ENCODE results near the gene NOTO. TPM values are rescaled to one million over a fixed set of nuclear protein-coding genes. Genes with fewer than 3 reads are reported as not detected.
"Not testable (repeated sequence)": the region's sequence is repeated elsewhere in the genome, so short reads cannot be mapped to it uniquely, and the experiment has no call there.

Gene NOTO, protein sequence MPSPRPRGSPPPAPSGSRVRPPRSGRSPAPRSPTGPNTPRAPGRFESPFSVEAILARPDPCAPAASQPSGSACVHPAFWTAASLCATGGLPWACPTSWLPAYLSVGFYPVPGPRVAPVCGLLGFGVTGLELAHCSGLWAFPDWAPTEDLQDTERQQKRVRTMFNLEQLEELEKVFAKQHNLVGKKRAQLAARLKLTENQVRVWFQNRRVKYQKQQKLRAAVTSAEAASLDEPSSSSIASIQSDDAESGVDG
- not detected in 2 replicates for total RNA-seq

DNA sequence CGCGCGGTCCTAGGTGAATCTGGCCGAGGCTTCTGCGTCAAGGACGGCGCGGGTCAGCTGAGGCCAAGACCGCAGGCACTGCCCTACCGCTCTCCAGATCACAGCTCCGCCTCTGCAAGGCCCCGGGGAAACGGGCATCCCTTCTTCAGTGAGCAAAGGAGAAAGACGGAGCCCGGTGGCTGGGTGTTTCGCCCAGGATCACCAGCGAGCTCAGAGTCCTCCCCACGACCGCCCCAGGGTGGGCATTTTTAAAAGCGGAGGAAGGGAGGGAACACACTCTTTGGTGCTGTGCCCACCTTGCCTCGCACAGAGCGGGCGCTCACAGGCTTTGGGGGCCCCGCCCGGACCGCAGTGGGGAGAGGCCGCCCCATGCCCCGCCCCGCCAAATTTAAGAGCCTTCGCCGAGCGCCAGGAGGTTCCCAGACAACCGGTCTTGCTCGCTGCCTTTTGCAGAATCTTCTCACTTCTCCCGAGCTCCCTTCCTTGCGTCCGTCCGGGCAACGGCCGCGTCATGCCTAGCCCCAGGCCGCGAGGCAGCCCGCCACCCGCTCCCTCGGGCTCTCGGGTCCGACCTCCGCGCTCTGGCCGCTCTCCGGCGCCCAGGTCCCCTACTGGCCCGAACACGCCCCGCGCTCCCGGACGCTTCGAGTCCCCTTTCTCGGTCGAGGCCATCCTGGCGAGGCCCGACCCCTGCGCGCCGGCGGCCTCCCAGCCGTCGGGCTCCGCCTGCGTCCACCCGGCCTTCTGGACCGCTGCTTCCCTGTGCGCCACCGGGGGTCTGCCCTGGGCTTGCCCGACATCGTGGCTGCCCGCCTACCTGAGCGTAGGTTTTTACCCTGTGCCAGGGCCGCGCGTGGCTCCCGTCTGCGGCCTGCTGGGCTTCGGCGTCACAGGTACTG, at the start of gene NOTO:
TSS of gene NOTO (plus strand) at position 419 of the 899 bp plus-strand sequence. CDS start at position 512, 93 bp downstream.
- DNase-seq (ENCODE audit: low read depth in 2 of 2): no peak

DNA sequence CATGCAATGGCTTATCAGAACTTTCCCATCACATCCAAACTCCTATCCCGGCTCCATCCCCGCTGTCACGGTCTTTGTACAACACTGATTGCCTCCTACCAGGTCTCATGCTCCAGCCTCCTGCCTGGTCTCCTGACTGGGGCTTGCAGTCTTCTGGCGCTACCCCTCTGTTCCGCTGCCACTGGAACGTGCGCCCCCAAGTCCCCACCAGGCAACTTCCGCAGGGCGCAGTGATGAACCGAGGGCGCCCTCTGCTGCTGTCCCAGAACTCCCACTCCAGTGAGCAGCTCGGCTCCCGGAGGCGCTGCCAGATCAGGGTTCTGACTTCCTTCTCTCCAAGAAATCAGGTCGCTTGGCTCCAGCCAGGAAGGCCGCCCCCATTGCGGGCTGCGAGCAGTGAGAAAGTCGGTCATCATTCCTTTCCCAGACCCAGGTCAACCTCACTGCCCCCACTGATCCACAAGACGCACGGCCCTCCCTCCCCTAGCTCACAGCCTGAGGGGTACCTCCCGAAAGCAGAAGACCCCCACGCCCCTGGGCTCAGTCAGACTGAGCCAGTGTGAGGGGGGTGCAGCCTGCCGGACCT, 45.7 kb upstream of the NOTO start:
- DNase-seq (ENCODE audit: low read depth in 2 of 2): peak; percentile 74 to 76

DNA sequence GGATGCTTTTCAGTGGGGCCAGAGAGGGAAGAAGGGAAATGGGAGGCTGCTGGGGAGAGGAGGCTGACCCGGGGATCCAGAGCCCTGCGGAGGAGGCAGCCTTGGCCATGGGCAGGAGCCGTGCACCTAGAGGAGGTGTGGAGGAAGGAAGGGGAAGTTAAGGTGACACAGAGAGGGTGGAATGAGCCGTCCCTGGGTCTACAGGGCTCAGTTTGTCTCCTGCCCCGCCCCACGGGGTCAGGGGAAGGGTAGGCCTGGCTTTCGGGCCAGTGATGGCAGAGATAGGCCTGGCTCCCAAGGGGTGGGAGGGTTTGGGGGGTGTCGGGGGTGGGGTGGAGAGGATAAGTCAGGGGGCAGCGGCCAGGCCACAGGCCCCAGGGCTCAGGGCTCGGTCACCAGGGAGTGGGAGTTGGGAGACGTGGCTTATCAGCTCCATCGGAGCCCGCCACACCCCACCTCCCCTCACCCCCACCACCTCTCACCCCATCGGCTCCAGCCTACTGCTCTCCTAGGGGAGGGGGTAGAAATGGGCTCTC, 39.5 kb upstream of the NOTO start:
- DNase-seq (ENCODE audit: low read depth in 2 of 2): no peak

DNA sequence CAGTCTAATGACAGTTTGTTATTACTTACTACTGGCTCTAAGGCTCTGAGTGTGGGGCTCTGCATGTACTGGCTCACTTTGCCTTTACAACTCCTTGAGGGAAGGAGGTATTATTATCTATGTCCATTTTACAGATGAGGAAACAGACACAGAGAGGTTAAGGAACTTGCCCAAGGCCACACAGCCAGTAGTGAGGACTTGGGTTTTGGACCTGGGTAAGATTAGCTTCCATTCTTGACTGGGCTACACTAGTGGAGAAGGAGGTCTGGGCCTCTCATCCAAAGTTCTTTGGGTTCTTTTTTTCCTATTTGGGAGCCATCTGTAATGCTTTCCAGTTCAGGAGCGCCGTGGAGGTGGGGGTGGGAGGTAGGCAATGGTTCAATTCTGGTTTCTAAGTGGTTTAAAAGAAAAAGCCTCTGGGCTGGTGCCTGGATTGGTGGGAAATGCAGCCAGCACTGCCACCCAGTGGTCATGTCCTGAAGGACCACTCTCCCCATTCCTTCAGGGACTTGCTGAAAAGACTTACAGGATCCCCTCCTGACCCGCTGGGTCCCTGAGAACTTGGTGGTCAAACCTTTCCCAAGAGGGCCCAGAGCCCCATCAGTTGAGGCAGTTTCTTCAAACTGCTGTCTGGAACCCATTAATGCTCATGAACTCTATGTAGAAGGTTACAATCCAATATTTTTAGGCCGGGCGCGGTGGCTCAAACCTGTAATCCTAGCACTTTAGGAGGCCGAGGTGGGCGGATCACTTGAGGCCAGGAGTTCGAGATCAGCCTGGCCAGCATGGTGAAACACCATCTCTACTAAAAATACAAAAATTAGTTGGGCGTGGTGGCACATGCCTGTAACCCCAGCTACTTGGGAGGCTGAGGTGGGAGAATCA, 38.6 kb upstream of the NOTO start:
- DNase-seq (ENCODE audit: low read depth in 2 of 2): peak; percentile 79 to 81

DNA sequence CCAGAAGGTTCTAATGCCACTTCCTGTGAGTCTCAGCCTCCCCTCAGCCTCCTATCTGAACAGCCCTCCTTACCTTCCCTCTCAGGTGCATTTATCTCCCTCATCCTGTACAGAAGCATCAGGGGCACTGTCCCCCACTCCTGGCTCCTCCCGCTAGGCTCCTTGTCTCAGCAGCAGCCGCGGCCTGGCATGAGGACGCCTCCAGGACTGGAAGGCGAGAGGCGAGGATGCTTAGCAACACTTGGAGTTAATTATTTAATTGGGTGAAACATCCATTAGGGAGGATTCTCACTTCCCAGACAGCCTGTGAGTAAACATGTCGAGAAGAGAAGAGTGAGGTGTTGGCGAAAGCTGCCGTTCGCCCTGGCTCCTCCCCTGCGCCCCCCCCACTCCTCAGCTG, 36.4 kb upstream of the NOTO start:
- not testable (repeated sequence) for DNase-seq (ENCODE audit: low read depth in 2 of 2)

DNA sequence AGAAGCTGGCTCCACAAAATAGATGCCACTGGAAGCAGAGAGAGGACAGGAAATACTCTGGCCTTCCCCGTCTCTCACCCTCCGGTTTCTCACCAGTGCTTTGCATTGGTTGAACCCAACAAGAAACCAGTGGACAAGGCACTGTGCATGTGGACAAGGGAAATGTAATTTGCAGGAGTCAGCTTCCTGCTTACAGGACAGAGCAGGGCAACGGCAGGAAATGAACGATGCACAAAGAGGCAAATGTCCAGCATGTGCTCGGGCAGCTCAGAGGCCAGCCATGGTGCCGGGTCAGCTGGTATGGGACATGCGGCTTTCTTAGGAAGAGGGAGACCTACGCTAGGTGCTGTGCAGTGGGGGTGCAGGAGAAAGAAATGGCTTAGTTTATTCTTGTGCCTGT, 35.6 kb upstream of the NOTO start:
- DNase-seq (ENCODE audit: low read depth in 2 of 2): not testable (repeated sequence)

DNA sequence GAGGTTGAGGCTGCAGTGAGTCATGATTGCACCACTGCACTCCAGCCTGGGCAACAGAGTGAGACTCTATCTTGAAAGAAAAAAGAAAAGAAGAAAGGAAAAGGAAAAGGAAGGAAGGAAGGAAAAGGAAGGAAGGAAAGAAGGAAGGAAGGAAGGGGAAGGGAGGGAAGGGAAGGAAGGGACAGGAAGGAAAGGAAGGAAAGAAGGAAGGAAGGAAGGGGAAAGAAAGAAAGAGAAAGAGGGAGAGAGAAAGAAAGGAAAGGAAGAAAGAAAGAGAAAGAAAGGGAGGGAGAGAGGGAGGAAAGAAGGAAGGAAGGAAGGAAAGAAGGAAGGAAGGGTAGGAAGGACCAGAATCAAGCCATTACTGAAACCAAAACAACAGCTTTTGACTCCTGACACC, 34.0 kb upstream of the NOTO start:
- not testable (repeated sequence) for DNase-seq (ENCODE audit: low read depth in 2 of 2)

DNA sequence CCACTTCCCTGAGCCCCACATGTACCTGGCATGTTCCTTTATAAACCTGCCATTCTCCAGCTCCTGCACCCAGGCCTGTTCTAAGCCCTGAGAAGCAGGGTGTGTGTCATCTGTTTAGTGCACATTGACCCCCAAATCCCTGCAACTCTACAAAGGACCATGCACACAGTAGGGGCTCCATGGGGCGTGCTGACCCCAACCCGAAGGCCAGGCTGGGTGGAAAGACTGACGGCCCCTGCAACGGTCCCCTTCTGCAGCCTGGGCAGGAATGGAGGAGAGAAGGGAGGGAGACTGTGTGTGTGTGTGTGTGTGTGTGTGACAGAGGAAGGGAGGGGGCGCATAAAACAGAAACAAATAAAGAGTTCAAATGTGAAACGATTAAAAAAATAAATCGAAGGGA, 32.0 kb upstream of the NOTO start:
- DNase-seq (ENCODE audit: low read depth in 2 of 2): not testable (repeated sequence)

DNA sequence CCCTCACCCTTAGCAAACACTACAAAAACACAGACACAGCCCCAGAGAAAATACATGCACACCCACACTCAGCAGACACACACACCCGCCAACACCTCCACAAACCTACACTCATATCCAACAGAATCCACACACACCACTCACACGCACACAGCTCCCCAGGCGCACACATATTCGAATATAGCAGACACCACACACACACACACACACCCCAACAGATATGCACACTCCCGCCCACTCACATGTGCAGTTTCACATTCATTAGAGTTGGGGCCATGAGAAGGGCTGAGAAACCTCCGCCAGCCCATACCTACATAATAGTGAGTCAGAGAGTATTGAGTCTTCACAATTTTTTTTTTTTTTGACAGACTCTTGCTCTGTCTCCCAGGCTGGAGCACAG, 29.4 kb upstream of the NOTO start:
- no peak for DNase-seq (ENCODE audit: low read depth in 2 of 2)

DNA sequence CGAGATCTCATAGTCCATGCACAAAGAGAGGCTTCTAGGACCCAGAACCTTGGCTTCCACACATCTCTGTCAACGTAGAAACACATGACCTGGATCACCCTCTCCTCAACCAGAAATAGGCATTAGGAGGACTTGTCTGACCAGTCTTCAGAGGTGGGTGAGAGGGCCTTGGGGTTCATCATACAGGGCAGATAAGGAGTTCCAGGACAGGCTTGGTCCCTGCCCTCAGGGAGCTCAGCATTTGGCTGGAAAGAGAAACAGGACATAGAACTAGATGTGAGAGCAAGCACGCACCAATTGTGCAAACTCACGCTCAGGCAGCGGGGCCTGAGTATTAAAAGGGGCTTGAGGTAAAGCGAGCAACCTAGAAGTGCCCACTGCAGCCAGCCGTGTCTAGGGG, 28.6 kb upstream of the NOTO start:
- no peak for DNase-seq (ENCODE audit: low read depth in 2 of 2)

DNA sequence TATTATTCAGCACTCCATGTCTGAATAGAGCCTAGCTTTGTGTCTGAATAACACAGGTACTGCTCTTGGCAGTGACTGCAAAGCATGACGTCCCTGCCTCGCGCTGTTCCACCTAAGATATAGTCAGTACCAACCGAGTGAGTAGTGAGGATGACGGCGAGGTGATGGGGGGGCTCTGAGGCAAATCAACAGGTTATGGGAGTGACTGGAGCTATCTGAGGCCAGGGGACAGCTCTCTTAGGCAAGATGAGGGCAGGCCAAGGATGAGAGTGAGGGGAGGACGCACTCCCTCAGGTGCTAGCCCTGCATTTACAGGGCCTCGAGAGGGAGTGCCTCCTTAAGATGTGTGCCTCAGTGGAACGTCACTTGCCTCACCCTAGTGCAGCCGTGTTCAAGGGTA, 28.1 kb upstream of the NOTO start:
- DNase-seq (ENCODE audit: low read depth in 2 of 2): no peak

DNA sequence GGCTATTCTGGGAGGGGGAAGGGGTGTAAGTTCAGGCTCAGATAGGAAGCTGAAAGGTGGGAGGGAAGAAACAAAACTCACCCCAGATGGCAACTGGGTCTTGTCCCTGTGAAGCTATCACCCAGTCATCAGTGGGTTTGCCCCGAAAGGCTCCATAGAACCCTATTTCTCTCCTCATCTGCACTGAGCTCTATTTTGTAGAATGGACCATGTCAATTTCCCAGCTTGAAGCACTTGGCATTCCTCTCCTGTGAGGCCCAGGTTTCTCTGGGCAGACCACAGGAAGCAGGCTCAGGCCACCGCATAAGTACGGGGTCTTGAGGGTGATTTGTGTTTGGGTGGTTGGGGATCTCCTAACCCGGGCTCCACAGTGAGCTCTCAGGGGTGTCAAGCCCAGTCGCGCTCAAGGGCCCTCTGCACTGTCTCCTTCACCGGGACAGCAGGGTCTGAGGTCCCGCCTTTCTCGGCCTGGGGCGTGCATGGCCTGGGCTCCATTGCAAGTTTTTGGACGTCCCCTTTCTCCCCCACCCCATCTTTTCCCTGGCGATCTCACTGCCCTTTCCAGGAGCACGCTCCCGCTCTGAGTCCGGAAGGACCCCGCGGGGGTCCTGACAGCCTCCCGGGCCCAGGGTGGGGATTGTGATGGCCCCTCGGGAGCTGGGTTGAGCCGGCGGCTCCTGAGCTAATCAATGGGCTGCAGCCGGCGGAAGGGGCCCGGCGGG, 27.3 kb upstream of the NOTO start:
- no peak for DNase-seq (ENCODE audit: low read depth in 2 of 2)

DNA sequence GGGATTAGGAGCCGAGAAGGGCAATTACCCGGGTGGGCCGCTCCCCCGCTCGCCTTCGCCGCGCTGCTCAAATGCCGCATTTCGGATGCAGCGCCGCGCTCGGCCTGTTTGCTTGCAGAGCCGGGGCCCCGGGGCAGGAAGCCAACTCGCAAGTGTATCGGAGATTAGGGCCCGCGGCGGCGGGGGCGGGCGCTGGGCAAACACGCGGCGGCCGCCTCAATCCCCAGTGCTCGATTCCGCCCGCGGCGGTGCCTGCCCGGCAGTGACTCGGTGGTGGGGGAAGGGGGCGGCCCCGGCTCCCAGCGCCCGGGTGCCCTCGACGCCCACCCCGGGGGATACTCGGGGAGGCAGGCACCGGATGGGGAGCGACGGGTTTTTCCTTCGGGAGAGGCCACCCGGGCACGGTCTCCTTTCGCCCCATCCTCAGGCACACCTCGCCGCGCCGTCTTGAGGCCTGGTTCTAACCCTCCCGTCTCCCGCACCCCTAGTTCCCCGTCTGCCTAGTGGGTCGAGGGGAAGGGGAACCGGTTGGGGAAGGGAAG, 26.6 kb upstream of the NOTO start:
- peak; percentile 69 to 70 for DNase-seq (ENCODE audit: low read depth in 2 of 2)

DNA sequence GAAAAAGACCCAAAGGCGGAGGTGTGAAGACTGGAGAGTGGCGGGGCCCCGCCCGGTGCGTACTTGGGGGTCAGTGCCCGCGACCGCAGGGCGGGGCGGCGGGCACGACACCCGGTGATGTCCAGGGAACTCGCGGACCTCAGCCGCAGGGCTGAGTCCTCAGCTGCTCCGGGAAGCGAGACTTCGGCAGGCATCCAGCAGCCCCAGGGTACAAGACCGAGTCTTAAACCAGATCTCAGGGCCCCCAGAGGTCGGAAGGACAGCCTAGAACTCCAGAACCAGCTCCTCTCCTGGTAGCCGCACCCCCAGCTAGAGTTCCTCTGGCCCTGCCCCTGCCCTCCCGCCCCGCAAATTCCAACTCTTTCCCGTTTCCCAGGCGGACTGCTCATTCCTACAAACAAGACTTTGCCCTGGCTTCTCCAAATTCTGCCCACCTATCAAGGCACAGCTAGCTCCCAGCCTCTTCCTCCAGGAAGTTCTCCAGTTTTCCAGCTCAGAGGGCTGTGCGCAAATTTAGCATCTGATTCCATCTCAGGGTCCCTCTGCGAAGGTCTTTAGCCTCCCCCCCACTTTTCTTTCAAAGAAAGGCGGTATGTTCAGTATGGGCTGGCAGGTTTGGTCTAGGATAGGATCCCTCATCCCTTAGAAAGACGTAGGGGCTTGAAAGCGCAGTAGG, 26.0 kb upstream of the NOTO start:
- DNase-seq (ENCODE audit: low read depth in 2 of 2): peak in 1 of 2 donors; percentile 21

DNA sequence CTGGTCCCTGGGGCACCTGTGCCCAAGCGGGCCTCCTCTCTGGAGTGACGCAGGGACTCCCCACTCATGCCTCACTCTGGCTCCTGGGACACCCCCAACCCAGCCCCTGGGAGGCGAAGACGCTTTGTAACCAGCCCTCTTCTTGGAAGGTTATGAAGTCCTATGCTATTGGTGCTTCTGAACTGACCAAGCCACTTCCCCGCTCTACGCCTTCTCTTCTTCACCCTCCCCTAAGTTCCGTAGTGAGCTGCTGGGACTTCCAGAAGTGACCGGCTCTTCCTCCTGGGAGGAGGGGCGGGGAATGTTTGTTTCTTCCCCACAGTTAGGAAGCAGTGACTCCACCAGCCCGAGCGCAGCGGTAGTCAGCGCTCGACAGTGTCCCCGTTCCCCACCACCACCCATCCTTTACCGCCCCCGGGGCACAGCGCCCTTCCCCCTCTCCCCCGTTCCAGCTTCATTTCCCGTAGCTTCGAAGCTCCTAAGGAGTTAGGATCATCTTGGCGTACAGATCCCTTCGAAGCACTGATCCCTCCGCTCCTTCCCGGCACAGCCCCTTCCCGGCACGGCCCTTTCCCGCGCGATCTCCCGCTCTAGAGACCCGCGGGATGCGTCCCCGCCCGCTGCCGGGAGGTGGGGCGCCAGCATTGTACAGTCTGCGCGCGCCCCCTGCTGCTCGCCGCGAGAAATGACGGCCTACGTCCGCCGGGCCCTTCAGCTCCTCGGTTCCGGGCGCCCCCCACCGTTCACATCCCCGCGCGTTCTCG, 25.3 kb upstream of the NOTO start:
- peak; percentile 88 to 90 for DNase-seq (ENCODE audit: low read depth in 2 of 2)

DNA sequence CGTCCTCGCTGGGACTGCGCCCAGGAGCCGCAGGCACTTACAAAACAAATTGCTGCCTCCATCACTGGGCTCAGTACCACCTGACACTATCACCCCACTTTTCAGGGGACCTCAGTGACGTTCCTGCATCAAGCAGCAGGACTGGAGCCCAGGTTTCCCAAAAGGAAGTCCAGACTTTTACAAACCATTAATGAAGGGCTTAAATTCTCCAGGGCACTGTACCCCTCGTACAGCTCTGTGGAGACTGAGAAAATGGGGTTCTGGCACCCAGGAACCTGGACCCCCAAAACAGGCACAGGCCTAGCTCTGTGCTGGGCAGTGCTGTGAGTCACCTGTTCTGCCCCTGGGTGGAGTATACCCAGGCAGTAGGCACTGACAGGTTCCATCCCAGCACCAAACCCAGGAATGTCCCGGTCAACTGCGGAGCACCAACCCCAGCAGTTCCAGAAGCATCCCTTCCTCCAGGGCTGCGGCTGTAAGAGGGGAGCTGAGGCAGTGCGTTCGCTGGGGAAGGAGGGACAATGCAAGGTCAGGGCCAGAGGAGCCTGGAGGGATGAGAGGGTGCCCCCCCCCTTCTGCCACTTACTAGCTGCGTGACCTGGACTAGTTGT, 24.6 kb upstream of the NOTO start:
- DNase-seq (ENCODE audit: low read depth in 2 of 2): no peak

DNA sequence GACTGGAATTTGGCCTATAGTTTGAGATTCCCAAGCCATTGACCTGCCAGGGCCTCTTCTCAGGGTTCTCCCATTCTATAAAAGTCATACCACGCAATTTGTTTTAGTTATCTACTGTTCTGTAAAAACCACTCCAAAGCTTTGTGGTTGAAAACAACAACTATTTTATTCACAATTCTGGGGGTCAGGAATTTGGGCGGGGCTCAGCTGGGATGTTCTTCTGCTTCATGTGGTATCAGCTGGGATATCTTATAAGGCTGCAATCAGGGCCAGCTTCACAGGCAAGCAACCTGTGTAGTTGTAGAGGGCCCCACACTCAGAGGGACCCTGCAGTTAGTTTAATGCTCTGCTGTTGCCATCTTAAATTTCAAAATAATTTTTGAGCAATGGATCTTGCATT, 16.4 kb upstream of the NOTO start:
- no peak for DNase-seq (ENCODE audit: low read depth in 2 of 2)

DNA sequence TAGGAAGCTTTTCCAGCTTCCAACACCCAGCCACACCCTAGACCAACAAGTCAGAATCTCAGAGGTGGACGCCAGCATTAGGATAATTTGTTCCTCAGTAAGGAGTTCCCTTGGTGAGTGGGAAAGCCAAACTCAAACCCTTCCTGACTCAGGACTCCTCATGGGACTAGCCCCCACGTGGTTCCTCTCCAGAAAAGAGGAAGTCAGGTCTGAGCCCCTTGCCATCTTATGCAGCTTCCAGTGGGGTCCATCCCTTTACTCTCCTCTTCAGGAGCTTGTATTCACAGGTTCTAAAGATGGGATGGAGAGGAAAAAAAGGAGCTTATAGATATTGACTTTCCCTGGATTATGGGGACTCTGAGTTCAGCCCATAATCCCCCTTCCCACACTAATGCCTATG, 14.8 kb upstream of the NOTO start:
- DNase-seq (ENCODE audit: low read depth in 2 of 2): no peak

All from lung microvascular endothelial cell (primary cell).